HCEC 1CT (cell line): ENCODE measurements around the gene RBM20.
"Not testable (repeated sequence)": the region's sequence is repeated elsewhere in the genome, so short reads cannot be mapped to it uniquely, and the experiment has no call there.

Experiments used
- DNase-seq: peaks from one replicate; pipeline ENCODE4 v3.0.0-alpha.2; 2017

Gene RBM20

DNA sequence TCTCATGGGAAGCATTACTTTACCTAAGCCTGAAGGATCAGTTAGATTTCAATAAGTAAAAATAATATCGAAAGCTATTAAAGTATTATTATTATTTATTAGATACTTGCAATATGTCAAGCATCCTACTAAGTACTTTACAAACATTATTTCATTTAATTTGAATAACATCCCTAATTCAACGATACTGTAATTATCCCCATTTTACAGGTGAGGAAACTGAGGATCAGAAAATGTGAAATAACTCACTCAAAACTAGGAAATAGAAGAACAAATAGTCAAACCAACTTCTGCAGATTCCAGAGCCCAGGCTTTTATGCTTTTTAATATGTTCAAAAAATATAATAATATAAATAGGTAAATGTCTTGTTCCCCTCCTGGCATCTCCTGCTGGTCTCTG lies 217.3 kb downstream of the RBM20 start:
- no peak for DNase-seq

DNA sequence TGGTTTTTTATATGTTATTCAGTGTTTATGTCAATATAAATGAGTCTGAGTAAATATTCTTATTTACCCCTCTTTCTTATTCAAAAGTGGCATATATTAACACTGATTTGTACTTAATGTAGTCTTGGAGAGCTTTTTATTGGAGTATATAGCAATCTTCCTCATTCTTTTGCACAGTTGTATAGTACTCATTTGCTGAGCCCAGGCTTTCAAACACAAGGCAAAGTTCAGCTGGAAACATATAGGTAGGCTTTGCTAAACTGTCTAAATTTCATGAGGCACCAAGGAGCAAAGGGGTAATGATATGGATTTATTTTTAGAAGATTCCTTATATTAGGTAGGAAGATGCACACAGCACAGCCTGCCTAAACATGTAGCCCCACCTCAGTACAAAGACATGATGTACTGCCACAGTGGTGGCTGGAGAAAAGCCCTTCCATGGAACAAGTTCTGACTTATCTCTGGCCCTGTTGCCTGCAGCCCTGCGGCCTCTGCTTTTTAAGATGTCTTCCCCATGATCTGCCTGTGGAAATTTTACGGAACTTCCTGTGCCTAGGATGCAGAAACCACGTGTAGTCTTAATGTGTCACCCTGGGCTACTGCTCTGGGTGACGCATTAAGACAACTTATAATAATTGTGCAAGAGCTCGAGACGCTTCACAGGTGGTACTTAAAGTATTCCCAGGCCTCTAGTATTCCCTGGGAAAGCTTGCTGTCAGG lies 218.0 kb downstream of the RBM20 start:
- no peak for DNase-seq

DNA sequence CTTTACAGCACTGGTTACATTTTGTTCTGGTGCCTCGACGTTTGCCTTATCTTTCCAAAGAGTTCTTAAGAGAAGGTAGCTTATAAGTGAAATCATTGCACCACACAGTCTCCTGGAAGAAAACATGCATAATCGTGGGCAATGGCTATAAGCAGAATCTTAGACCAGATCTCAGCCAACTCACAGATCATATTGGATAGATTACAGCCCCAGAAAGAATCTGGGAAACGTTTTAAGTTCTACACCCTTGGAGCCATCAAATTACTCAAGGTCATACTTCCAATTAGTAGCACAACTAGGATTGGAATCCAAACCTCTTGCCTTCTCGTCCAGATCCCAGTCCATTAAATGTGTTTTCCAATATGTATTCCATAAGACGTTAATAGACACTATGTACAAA lies 218.8 kb downstream of the RBM20 start:
- DNase-seq, result no peak

DNA sequence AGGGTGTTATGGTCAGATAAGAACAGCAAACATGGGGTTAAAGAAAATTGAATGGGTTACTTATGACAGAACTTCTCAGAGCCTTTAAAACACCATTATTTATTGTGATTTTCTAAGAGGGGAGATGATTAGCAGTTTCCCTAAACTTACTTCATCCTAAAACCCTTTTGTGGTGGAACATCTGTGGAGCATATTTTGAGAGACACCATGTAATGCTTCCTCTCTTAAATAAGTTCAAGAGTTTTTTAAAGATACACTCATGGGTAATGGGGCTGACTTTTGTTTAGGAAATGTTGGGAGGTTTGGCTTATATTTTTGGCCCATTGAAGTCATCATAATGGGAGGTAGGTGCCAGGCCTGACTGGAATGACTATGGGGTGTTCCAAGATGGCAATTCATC lies 219.2 kb downstream of the RBM20 start:
- no peak for DNase-seq

DNA sequence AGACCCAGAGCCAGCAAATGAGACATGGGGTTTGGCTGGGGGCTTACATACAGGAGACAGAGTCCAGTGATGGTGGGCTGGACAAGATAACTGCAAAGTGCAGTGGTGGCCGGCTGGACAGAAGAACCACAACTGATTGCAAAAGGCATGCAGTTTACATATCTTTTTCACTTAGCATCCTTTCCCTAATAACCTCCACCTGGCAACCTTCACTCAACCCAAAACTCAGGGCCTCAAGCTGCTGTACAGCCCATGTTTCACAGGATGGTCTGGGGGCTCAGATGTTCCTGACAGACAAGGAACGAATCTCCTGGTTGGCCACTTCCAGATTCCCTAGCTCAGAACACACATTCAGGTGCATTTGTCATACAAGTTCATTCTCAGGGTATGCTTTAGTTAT lies 219.8 kb downstream of the RBM20 start:
- DNase-seq, result no peak

DNA sequence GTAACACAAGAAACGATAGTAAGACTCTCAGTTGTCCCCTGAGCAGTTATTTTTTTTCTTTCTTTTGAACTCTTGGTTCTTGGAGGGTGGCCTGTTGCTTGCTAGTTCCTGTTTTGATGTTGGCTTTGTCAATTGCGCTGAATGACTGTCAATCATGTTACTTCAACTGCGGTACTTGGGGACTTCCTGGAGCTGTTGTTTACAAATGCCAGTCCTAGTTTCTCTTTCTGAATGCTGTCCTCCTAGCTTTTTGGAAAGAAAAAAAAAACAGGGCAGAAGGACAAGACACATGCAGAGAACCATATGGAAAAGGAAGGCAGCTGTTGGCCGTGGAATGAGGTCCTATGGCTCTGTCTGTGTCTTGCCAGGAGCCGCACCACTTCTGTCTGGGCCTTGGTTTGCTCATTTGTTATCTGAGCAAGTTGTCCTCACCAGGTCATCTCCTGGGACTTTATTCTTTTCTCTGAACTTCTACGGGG lies 220.6 kb downstream of the RBM20 start:
- DNase-seq, result no peak

DNA sequence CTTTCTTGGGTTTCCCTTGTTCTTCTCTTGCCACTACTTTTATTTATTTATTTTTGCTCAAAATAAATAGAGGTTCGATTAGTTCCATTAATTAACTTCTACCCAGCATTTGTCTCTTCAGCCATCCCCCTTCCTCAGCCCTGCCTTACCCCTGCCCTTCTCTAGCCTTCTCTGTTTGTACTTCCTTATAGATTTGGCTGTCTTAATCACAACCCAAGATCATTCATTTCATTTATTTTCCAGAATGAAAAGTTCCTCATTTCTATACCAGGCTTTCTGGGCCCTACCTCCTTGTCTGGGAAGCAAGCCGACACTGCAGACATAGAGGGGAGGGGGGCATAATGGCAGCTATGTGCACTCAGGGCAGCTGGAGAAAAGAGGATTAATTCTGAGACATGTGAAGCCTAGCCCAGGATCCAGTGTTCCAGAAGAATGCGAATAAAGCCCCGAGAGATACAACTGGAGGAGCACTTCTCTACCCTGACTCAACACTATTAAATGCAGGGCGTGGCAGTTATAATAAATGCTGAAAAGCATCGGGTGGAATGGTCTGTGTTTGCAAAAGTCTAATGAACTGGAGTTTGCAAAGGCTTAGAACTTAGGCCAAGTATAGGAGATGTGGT lies 221.2 kb downstream of the RBM20 start:
- peak; percentile 73 for DNase-seq

DNA sequence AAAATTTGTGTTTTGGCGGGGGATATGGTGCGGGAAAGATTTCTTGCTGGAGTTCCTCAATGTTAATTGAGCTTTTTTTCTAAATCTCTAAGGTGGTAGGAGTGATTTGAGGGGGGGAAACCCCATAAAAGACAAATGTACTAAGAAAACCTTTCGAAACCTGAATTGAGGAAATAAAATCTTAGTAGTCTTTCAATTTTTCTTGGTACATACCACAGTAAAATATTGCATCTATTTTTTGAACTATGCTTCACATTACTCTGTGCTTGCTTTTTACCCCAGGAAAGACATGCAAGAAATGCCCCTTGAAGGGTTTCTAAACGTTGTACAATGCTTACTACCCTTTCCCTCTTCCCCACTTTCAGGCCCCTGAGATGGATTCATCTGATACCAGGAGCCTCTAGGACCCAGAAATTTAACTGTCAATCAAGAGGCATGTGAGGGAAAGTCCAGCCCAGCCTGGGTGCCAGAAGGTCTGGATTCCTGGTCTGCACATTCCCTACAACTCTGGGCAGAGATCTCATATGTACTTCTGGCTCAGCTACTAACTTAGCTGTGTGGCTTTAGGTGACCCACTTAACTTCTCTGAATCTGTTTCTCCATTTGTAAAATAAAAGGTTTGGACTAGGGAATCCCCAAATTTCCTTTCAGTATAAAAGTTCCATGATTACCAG lies 221.8 kb downstream of the RBM20 start:
- peak; percentile 5 for DNase-seq

DNA sequence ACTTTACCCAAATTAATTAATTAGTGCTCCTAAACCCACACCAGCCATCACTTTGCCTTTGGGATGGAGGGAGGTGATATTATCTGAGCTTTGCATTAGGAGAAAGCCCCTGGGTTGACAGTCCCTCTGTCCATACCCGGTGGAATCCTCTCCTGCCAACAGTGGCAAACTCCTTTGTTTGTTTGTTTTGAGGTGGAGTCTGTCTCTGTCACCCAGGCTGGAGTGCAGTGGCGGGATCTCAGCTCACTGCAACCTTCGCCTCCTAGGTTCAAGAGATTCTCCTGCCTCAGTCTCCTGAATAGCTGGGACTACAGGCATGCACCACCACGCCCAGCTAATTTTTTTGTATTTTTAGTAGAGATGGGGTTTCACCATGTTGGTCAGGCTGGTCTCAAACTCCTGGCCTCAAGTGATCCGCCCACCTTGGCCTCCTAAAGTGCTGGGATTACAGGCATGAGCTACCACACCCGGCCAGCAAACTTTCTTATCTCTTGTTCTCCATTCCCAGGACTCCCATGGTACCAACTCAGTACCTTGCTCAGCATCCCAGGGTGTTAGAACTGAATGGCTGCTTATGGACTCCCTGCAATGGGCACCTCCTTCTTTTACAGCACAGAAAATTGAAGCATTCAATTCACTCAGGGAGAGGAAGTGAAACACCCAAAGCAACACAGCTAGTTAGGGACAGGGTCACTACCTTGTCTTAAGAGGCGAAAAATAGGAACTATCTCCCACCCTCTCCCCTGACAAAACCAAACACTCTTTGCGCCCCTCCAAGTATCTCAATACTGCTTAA lies 223.1 kb downstream of the RBM20 start:
- not testable (repeated sequence) for DNase-seq

DNA sequence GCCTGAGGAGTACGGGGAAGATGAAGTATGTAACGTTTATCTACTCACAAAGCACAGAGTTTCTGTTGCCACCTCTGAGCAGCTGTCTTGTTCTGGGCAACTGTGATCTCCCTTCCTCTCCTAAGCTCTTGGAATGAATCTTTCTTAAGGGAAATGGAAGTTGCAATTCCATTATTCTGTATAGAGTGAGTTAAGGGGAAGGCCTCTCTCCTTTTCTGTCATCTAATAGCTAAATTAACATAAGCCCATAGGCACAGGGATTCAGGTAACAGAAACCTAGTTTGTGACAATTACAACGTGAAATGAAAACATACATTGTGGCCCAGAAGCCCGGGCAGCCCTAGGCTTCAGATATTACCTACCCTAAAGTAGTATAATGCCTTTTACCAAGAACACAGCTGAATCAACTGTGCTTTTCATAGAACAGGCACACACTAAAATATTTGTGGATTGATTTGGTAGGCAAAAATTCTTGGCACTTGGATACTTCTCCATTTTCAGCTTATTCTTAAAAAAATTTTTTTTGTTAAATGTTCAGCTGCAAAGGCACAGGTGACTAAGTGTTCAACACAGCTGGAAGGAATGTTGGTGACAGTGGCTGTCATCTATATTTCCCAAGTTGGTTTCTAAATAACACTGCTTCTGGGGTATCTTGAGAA lies 223.8 kb downstream of the RBM20 start:
- DNase-seq, result no peak

DNA sequence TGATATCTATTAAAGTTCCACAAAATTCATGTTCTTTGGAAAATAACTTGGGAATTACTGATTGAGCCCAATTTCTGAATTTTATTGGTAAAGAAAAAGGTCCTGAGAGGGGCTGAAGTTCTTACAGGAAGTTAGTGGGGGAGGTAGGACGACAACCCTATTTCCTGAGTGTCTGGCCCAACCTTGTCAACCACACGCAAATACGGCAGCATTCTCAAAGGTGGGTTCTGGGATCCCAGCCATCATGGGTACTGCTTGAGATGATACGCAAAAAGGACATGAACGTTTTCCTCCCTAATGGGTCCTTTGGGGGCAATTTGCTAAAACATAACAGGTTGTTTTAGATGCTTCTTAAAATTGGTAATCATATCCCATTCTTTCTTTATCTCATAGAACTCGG lies 224.8 kb downstream of the RBM20 start:
- DNase-seq, result no peak

DNA sequence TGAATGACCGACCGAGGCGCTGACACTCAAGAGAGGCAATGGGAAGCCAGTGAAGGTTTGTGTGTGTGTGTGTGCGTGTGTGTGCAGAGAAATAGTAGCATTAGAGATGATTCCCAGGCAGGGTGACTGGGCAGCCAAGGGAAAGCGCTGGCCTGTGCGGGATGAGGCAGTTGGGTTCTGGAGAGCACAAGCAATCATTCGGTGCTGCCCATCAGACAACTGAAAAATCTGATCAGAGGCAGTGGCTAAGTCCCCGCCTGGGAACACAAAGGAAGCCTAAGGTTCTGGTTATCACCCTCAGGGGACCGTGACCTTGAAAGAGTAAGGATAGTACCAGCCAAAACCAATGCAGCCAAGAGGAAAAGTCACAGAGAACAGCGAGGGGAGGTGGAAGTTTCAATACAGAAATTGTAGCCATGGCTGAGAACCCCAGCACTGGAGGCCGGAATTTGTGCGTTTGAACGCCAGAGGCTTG lies 226.7 kb downstream of the RBM20 start:
- peak; percentile 2 for DNase-seq

DNA sequence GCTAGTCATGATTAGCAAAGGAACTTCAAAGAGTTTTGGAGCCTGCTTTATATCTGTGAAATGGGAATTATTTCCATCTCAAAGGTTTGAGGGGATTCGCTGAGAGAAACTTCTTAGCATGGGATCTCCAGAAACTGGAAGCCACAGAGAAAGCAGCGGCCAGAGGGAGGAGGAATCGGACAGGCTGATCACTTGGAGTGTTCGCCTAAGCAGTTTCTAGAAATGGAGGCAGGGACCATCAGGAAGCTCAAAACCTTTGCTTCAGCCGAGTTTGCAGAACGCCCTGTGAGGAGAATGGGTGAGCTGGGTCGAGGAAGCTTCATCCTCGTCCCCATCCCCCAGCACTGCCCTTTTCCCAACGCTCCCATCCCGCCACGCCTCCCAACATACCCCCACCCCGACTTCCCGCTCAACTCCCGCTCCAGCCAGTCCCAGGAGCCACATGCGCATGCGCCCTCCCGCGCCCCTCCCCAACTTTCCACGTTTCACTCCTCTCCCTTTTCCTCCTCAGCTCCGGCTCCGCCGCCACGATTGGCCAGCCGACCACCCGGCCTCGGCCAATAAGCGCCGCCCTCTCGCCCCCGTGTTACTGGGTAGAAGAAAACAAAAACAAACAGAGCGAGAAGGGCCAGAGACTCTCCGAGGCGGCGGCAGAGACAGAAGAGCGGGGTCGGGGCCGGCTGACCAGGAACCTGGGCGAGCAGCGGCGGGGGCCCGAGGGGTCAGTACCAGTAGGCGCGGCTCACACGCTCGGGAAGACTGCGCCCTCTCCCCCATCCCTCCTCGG lies 227.4 kb downstream of the RBM20 start, which contains the start of gene PDCD4:
TSS of gene PDCD4 (plus strand) at position 631 of the 787 bp plus-strand sequence. CDS start 4,100 bp downstream, outside the sequence.
- peak; percentile 96 for DNase-seq

DNA sequence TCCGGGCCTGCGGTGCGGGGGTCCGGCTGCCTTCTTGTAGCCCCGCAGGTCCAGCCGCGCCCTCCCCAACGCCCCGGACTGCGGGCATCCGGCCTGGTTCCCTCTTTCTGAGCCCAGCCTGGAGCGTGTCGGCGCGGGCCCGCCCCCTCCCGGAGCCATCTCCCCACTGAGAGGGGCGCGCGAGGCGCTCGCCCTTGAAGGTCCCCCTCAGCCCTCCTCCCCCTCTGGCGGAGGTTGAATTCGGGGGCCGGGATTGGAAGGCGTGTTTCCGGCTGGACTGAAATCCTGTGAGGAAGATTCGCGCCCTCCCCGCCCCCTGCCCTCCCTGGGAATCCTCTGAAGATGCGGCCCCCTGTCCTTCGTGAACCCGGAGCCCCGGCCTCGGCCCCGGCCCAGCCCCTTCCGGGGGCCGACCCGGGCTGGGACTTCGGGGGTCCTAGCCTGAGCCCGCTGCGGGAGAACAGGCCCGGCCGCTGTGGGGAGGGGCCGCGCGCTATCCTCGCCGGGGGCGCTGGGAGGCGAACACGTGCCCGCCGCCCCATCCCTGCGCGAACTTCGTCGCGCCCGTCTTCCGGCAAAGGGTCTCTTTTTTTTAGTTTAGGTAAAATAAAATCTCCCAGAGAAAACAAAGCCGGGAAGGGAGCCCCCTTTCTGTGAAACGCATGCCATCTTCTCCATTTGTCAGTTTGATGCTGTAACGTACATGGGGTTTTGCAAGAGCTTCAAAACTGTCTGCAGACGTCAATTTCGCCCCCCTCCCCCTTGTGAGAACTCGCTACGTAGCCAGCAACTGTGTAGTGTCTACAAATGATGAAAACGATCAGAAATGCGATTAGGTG lies 228.2 kb downstream of the RBM20 start:
- DNase-seq, result peak; percentile 75

DNA sequence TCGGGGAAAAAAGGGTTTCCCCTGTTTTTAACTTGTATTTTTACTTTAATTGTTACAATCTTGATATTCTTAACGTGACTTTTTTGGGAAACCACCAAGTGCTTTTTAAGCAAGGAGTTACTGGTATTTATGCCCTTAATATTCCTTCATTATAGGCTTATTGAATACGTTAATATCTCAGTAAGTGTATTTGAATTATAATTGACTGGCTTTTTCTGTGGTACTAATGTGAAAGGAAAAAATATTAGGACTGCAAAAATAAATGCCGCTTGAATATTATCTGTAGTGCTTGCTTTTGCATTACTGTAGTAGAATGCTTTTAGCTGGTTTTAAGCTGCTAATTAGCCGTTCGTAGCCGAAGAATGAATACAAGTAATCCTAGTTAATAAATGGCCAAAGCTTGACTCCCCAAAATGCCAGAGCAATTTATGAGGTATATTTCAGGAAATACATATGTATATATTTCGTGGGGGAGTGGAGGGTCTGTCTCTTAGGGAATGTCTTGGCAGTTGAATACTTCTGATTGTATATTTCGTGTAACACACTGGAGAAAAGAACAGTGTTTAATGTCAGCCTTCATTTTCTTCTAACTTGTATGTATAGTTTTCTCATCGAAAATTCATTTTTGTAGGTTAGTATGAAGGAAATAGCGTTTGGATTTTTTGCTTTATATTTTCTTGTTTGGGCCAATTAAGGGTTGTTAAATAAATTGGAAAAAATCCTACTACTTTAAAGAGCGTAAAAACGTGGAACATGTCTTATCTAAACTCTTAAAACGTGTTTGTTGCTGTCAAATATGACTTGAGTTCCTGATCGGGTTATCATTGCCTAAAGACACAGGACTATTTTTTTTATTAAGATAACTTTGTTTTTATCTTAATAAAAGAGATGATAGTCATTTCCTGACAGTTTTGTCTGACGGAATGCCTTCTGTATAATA lies 229.1 kb downstream of the RBM20 start:
- DNase-seq, result no peak

DNA sequence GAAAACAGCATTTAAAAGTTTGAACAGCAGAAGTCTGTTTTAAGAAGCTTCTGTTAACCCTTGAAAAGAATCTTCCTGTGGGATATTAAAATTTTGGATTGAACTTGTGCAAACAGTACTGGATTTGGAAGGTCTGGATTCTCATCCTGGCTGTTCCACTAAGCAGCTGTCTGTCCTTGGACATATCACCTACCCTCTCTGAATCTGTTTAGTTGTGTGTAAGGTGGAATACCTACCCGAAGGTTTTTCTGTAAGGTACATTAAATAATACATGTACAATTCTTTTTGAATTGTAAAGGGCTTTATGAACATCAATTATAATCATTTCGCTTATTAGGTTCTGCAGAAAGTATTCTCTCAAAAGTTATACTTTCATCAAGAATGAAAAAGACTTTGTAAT lies 229.8 kb downstream of the RBM20 start:
- DNase-seq, result no peak

DNA sequence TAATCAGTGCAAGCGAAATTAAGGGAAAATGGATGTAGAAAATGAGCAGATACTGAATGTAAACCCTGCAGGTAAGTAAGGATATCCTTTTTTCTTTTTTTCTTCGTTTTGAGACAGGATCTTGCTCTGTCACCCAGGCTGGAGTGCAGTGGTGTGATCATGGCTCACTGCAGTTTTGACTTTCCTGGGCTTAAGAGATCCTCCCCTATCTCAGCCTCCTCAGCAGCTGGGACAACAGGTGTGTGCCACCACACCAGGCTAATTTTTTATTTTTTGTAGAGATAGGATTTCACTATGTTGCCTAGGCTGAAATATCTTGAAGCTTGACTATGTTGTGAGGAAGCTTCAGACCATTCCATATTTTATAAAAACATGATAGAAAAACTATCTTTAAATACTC lies 231.9 kb downstream of the RBM20 start:
- DNase-seq, result no peak

DNA sequence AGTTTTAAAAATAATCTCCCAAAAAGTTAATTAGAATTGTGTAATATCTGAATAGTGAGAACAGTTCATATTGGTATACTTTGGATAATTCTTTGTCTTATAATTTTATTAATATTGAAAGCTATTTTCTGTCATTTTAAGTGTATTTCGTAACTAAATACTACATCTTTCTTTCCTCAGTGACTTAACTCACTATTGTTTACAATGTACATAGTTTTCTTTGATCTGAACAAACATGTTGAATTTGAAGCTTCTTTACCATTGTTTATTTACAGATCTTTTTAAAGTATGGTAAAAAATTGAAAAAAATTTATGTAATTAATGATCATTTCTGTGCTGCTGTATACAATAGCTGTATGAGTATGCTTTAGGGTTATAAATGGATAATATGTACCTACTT lies 232.7 kb downstream of the RBM20 start:
- no peak for DNase-seq

DNA sequence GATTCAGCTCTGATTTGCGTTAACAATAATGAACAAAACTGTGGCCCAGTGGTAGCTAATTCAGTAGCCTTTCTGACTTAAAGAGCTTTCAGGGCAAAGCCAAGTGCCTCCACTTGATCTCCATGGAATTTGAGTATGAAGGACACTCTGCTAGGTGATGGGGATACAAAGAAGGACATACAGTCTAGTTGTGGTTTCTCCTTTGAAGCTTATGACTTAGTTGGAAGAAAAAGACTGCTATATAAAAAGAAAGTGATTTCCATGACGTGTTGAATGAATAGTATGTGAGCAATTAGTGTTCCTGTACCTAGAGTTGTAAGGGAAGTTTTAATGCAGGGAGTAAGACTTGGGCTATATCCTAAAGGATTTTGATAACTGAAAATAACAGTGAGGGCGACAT lies 235.9 kb downstream of the RBM20 start:
- no peak for DNase-seq
